GM21367 (cell line): ENCODE data around the gene IGFN1.
"Not testable (repeated sequence)": the region's sequence is repeated elsewhere in the genome, so short reads cannot be mapped to it uniquely, and the experiment has no call there.

Experiments used
- ATAC-seq: cut with Tn5 transposase; IDR thresholded peaks from one replicate; pipeline ENCODE4 v1.9.1; 2021; ENCODE audit not compliant: unreplicated experiment

Gene IGFN1

GRCh38 chr1:201216395-201217085 is 25.9 kb downstream of the IGFN1 start:
- ATAC-seq = no peak

GRCh38 chr1:201217146-201217545 is 26.5 kb downstream of the IGFN1 start:
- no peak for ATAC-seq

- ATAC-seq = no peak
Measured at GRCh38 chr1:201217851-201218250, 27.2 kb downstream of the IGFN1 start.

GRCh38 chr1:201218409-201218808 is 27.8 kb downstream of the IGFN1 start:
- ATAC-seq = no peak

GRCh38 chr1:201219481-201220387 is 29.1 kb downstream of the IGFN1 start:
- no peak for ATAC-seq

- ATAC-seq = no peak
Measured at GRCh38 chr1:201220388-201220715, 29.7 kb downstream of the IGFN1 start.

- ATAC-seq = no peak
Measured at GRCh38 chr1:201221201-201221846, 30.7 kb downstream of the IGFN1 start.

- ATAC-seq = no peak
Measured at GRCh38 chr1:201222125-201222524, 31.5 kb downstream of the IGFN1 start.

GRCh38 chr1:201223852-201224665 is 33.4 kb downstream of the IGFN1 start:
- ATAC-seq = no peak

- ATAC-seq = no peak
Measured at GRCh38 chr1:201224666-201225370, 34.2 kb downstream of the IGFN1 start.

- no peak for ATAC-seq
Measured at GRCh38 chr1:201226178-201226514, 35.5 kb downstream of the IGFN1 start.

GRCh38 chr1:201226859-201227488 is 36.4 kb downstream of the IGFN1 start:
- no peak for ATAC-seq

- ATAC-seq = no peak
Measured at GRCh38 chr1:201228011-201228983, 37.7 kb downstream of the IGFN1 start.

GRCh38 chr1:201229095-201229494 is 38.5 kb downstream of the IGFN1 start:
- no peak for ATAC-seq

- ATAC-seq = no peak
Measured at GRCh38 chr1:201229771-201230635, 39.4 kb downstream of the IGFN1 start.

- no peak for ATAC-seq
Measured at GRCh38 chr1:201230676-201231075, 40.1 kb downstream of the IGFN1 start.

- ATAC-seq = not testable (repeated sequence)
Measured at GRCh38 chr1:201239646-201240045, 49.0 kb downstream of the IGFN1 start.

GRCh38 chr1:201240171-201240570 is 49.5 kb downstream of the IGFN1 start:
- no peak for ATAC-seq
